ENCODE measurements around the gene SPINT3. TPM values are rescaled to one million over a fixed set of nuclear protein-coding genes. Genes with fewer than 3 reads are reported as not detected.

SPINT3 gene
- total RNA-seq, 4 donors from 2014 or later: not detected

GRCh38 chr20:45518282-45518681, 2.9 kb upstream of the SPINT3 start:
- no peaks in the 10 kb centered on the region for H3K36me3 ChIP-seq
- TF ChIP-seq CTCF (IDR thresholded peaks at IDR 0.05) (no peak), EP300 (IDR thresholded peaks at IDR 0.05) (no peak), POLR2A (IDR thresholded peaks at IDR 0.05) (no peak), POLR2AphosphoS5 (IDR thresholded peaks at IDR 0.05) (no peak)
- ATAC-seq: no peak
- peaks cover 9% of the 10 kb centered on the region for H3K27me3 ChIP-seq
- no peaks in the 10 kb centered on the region for H3K4me1 ChIP-seq
- 23 to 43% methylated on average over 2 of the region's 2 CpGs for WGBS, 2 donors (ENCODE audit: low coverage in 1 of 2)
- H3K4me3 ChIP-seq: no peak overlapping the region
- no peak overlapping the region for H3K27ac ChIP-seq
- no peaks in the 10 kb centered on the region for H3K9me3 ChIP-seq

GRCh38 chr20:45510242-45510862, 5.1 kb downstream of the SPINT3 start:
- H3K27ac ChIP-seq: no peak overlapping the region
- H3K4me3 ChIP-seq: no peak overlapping the region
- H3K4me1 ChIP-seq: no peaks in the 10 kb centered on the region
- peaks cover 12% of the 10 kb centered on the region for H3K27me3 ChIP-seq
- H3K36me3 ChIP-seq: no peaks in the 10 kb centered on the region
- TF ChIP-seq EP300 (IDR thresholded peaks at IDR 0.05): no peak
- no peak for TF ChIP-seq POLR2A (IDR thresholded peaks at IDR 0.05)
- TF ChIP-seq CTCF (IDR thresholded peaks at IDR 0.05): no peak
- no peak for TF ChIP-seq POLR2AphosphoS5 (IDR thresholded peaks at IDR 0.05)
- no peak for ATAC-seq
- no peaks in the 10 kb centered on the region for H3K9me3 ChIP-seq
- WGBS, 2 donors (ENCODE audit: low coverage in 1 of 2): 52% methylated on average over 5 of the region's 5 CpGs

GRCh38 chr20:45509091-45509490, 6.3 kb downstream of the SPINT3 start:
- ATAC-seq: no peak
- peaks cover 16% of the 10 kb centered on the region for H3K27me3 ChIP-seq
- H3K4me3 ChIP-seq: no peak overlapping the region
- 37 to 100% methylated on average over 1 to 2 of the region's 4 CpGs for WGBS, 2 donors (ENCODE audit: low coverage in 1 of 2)
- no peaks in the 10 kb centered on the region for H3K36me3 ChIP-seq
- no peaks in the 10 kb centered on the region for H3K9me3 ChIP-seq
- no peak for TF ChIP-seq POLR2A (IDR thresholded peaks at IDR 0.05)
- TF ChIP-seq POLR2AphosphoS5 (IDR thresholded peaks at IDR 0.05): no peak
- H3K4me1 ChIP-seq: no peaks in the 10 kb centered on the region
- no peak overlapping the region for H3K27ac ChIP-seq

- WGBS, 2 donors (ENCODE audit: low coverage in 1 of 2): 60 to 67% methylated on average over 1 to 4 of the region's 7 CpGs
- Histone ChIP-seq H3K4me1 (no peaks in the 10 kb centered on the region), H3K27ac (no peak overlapping the region), H3K36me3 (no peaks in the 10 kb centered on the region), H3K9me3 (no peaks in the 10 kb centered on the region), H3K27me3 (peaks cover 17% of the 10 kb centered on the region), H3K4me3 (no peak overlapping the region)
- ATAC-seq: no peak
- TF ChIP-seq POLR2A (IDR thresholded peaks at IDR 0.05) (no peak), EP300 (IDR thresholded peaks at IDR 0.05) (no peak), CTCF (IDR thresholded peaks at IDR 0.05) (no peak), POLR2AphosphoS5 (IDR thresholded peaks at IDR 0.05) (no peak)
Measured at GRCh38 chr20:45508068-45508886, 7.1 kb downstream of the SPINT3 start.

- no peak for ATAC-seq
- H3K9me3 ChIP-seq: no peaks in the 10 kb centered on the region
- no peaks in the 10 kb centered on the region for H3K4me1 ChIP-seq
- H3K27ac ChIP-seq: no peak overlapping the region
- WGBS, 2 donors (ENCODE audit: low coverage in 1 of 2): 63 to 85% methylated on average over 5 of the region's 5 CpGs
- H3K27me3 ChIP-seq: peaks cover 21% of the 10 kb centered on the region
- H3K36me3 ChIP-seq: no peaks in the 10 kb centered on the region
- no peak overlapping the region for H3K4me3 ChIP-seq
- TF ChIP-seq POLR2AphosphoS5 (IDR thresholded peaks at IDR 0.05) (no peak), CTCF (IDR thresholded peaks at IDR 0.05) (no peak), EP300 (IDR thresholded peaks at IDR 0.05) (no peak), POLR2A (IDR thresholded peaks at IDR 0.05) (no peak)
Measured at GRCh38 chr20:45507011-45507820, 8.2 kb downstream of the SPINT3 start.
